ENCODE data around the gene NEURL1. TPM values are rescaled to one million over a fixed set of nuclear protein-coding genes. Genes with fewer than 3 reads are reported as not detected.

NEURL1 gene
- total RNA-seq, 1 donor from 2014 or later, result 4.2 TPM

DNA sequence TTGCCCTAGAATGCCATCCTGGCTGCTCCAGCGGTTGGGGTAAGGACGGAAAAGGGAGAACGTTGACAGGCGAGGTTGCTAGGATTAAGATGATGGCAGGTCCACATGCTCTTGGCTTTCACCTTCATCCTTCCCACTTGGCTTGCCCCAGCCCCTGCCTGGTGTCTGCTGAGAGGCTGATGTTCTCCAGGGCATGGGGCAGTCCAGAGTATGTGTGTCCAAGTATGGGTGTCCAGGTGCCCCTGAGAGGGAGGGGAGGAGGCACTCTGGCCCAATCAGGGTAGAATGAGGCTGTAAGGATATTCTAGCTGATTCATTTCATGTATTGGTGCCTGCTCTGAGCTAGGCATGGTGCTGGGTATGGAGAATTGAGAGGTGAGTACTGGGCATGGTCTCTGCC, 12.6 kb downstream of the NEURL1 start:
- intact Hi-C loops (cut with DNase I), result no loop called here
- Histone ChIP-seq H3K27me3 (no peaks in the 10 kb centered on the region), H3K4me1 (peaks cover 8% of the 10 kb centered on the region), H3K9me3 (no peaks in the 10 kb centered on the region), H3K27ac (no peak overlapping the region), H3K4me3 (no peak overlapping the region), H3K36me3 (no peaks in the 10 kb centered on the region)
- TF ChIP-seq POLR2AphosphoS5 (IDR thresholded peaks at IDR 0.05; ENCODE audit: insufficient read depth in 1 of 2, low read depth in 1 of 2) (no peak), POLR2A (IDR thresholded peaks at IDR 0.05) (no peak)
- TF ChIP-seq, protein P1, sequence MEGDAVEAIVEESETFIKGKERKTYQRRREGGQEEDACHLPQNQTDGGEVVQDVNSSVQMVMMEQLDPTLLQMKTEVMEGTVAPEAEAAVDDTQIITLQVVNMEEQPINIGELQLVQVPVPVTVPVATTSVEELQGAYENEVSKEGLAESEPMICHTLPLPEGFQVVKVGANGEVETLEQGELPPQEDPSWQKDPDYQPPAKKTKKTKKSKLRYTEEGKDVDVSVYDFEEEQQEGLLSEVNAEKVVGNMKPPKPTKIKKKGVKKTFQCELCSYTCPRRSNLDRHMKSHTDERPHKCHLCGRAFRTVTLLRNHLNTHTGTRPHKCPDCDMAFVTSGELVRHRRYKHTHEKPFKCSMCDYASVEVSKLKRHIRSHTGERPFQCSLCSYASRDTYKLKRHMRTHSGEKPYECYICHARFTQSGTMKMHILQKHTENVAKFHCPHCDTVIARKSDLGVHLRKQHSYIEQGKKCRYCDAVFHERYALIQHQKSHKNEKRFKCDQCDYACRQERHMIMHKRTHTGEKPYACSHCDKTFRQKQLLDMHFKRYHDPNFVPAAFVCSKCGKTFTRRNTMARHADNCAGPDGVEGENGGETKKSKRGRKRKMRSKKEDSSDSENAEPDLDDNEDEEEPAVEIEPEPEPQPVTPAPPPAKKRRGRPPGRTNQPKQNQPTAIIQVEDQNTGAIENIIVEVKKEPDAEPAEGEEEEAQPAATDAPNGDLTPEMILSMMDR (IDR thresholded peaks at IDR 0.05), result no peak
- DNase-seq (ENCODE audit: extremely low spot score in 2 of 2), result no peak

DNA sequence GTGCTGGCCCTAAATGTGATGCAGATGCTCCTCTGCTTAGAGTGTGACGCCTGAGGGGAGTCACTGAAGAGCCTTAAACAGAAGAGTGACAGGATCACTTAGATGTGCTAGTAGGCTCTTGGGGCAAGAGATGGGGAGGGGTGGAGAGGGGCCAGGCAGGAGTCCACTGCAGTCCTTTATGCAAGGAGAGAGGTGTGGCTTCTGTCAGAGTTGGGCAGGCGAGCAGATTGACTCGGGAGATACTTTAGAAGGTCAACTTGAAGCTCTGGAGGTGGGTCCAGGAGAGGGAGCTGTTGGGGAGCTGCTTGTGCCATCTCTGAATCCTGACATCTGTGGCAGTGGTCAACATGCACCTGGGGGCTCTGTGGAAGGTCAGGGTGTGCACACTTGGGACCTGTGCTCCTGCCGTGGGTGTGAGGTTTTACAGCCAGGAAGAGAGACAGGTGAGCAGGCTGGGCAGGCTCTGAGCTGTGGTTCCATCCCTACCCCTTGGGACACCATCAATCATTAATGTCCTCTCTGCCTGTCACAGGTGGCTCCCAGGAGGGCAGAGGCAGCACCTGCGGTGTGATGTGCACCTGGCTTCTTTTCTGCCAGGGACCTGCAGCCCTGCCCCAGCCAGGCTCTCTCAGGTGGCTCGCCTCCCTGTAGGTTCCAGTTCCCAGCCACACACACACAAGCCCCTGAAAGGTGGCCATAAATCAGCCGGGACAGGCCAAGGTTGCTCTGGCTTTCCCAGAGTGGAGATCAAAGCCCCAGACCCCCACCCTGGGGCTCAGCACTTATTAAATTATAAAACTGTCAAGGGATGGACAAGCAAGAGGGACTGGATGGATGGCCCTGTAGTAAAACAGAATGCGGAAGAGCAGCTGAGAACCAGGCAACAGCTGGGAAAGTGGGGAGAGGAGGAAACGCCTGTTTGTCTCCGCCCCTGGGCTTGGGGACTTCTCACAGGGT, 14.0 kb downstream of the NEURL1 start:
- intact Hi-C loops (cut with DNase I), result no loop called here
- no peak overlapping the region for H3K27ac ChIP-seq

DNA sequence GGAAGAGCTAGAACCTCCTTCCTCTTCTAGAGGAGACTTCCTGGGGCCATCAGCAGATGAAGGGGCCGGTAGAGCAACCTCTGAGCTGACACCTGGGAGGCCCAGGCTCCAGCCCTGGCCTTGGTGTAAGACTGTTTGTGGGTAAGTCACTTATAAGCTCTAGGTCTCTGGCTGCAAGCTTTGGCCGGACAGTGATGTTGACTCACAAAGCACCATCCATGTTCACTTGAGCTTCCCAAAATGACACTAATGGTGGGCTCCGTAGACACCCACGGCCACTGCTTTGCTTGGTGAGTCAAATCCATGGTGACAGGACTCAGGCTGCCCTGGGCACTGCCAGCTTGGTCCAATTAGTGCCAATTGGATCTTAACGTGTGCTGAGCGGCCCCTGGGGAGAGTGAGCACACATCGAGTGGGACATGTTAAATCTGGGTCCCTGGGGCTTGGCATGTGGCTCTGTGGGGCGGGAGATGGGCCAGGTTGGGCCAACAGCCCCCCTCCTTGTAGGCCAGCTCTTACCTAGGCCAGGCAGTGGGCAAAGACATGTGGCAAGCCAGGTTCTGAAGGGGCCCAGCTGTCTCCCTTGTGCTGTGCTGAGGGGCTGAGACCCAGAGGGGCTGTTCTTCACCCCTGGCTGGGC, 16.7 kb downstream of the NEURL1 start:
- no peak overlapping the region for H3K27ac ChIP-seq
- H3K36me3 ChIP-seq, result no peaks in the 10 kb centered on the region
- intact Hi-C loops (cut with DNase I), result no loop called here
- peaks cover 9% of the 10 kb centered on the region for H3K4me1 ChIP-seq
- no peaks in the 10 kb centered on the region for H3K27me3 ChIP-seq
- H3K4me3 ChIP-seq, result no peak overlapping the region
- peak; percentile 79 to 91 for DNase-seq (ENCODE audit: extremely low spot score in 2 of 2)
- no peaks in the 10 kb centered on the region for H3K9me3 ChIP-seq
- TF ChIP-seq POLR2AphosphoS5 (IDR thresholded peaks at IDR 0.05; ENCODE audit: insufficient read depth in 1 of 2, low read depth in 1 of 2), result no peak
- TF ChIP-seq POLR2A (IDR thresholded peaks at IDR 0.05), result no peak
- TF ChIP-seq, protein P1 (IDR thresholded peaks at IDR 0.05), result no peak

More for the DNA sequence above, 14.0 kb downstream of the NEURL1 start:
- TF ChIP-seq, protein P1 (IDR thresholded peaks at IDR 0.05), result no peak
- TF ChIP-seq POLR2A (IDR thresholded peaks at IDR 0.05) (no peak), POLR2AphosphoS5 (IDR thresholded peaks at IDR 0.05; ENCODE audit: insufficient read depth in 1 of 2, low read depth in 1 of 2) (no peak)
- no peaks in the 10 kb centered on the region for H3K9me3 ChIP-seq
- DNase-seq (ENCODE audit: extremely low spot score in 2 of 2), result peak; percentile 67 to 77
- H3K27me3 ChIP-seq, result no peaks in the 10 kb centered on the region
- H3K4me1 ChIP-seq, result peaks cover 8% of the 10 kb centered on the region
- H3K36me3 ChIP-seq, result no peaks in the 10 kb centered on the region
- no peak overlapping the region for H3K4me3 ChIP-seq

DNA sequence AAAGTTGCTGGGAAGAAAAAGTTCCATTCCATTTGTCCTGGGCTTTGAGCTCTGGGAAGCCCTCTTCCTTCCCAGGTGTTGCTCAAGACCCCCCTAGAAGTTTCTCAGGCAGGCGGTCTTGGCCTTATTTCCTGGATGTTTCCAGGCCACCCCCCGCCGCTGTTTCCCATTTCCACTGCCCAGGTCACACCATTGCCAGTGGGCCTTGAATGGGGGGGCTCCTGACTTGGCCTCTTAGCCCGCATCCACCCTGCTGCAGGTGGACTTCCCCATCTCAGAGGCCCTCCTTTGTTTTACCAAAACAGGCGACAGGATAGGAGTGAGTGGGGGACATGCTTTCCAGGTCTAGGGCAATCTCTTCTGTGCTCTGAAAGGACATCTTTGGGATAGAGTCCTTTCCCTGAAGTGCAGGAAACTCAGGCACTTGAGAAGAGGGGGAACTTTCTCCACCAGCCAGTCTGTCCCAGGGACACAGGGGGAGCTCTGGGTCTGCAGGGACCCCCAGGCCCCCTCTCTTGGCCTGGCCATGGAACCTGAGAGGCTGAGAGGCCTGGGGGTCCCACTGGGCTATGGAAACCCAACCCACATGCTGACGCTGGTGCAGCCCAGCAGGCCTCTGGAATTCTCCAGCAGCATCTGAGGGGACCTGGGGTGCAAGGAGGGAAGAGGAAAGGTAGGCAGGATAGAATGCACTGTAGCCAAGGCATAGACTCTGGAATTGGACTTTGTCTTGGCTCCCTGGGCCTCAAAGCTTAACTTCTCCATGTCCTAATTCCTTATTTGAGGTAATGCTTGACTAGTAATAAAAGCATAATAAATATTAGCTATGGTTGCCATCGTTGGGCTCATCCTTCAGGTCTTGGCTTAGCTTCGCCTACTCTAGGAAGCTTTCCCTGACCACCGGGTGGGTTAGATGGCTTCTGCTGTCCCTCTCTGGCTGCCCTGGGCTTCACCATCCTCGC, 17.6 kb downstream of the NEURL1 start:
- intact Hi-C loops (cut with DNase I), result no loop called here
- Histone ChIP-seq H3K36me3 (no peaks in the 10 kb centered on the region), H3K27me3 (no peaks in the 10 kb centered on the region), H3K4me1 (peaks cover 9% of the 10 kb centered on the region), H3K27ac (no peak overlapping the region), H3K4me3 (no peak overlapping the region), H3K9me3 (no peaks in the 10 kb centered on the region)
- TF ChIP-seq, protein P1 (IDR thresholded peaks at IDR 0.05), result no peak
- no peak for TF ChIP-seq POLR2AphosphoS5 (IDR thresholded peaks at IDR 0.05; ENCODE audit: insufficient read depth in 1 of 2, low read depth in 1 of 2)
- no peak for TF ChIP-seq POLR2A (IDR thresholded peaks at IDR 0.05)
- peak; percentile 54 to 79 for DNase-seq (ENCODE audit: extremely low spot score in 2 of 2)

Data from vagina (tissue), 2 donors.